ENCODE results near the gene RPS6KB1.

- TF ChIP-seq POLR2A (IDR thresholded peaks at IDR 0.05): peak in 1 of 2 donors; percentile 16
- TF ChIP-seq, protein P1, sequence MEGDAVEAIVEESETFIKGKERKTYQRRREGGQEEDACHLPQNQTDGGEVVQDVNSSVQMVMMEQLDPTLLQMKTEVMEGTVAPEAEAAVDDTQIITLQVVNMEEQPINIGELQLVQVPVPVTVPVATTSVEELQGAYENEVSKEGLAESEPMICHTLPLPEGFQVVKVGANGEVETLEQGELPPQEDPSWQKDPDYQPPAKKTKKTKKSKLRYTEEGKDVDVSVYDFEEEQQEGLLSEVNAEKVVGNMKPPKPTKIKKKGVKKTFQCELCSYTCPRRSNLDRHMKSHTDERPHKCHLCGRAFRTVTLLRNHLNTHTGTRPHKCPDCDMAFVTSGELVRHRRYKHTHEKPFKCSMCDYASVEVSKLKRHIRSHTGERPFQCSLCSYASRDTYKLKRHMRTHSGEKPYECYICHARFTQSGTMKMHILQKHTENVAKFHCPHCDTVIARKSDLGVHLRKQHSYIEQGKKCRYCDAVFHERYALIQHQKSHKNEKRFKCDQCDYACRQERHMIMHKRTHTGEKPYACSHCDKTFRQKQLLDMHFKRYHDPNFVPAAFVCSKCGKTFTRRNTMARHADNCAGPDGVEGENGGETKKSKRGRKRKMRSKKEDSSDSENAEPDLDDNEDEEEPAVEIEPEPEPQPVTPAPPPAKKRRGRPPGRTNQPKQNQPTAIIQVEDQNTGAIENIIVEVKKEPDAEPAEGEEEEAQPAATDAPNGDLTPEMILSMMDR (IDR thresholded peaks at IDR 0.05): no peak
These were observed 47.1 kb upstream of the RPS6KB1 start for GRCh38 chr17:59845595-59846393.
